Epithelial cell of esophagus (primary cell): ENCODE measurements around the gene PFKM.

Experiments
- DNase-seq: peaks from one replicate; pipeline ENCODE4 v3.0.0; 2010; ENCODE audit warnings: low read depth
- H3K4me3 ChIP-seq: 2 replicates; pipeline ENCODE4 v1.5.1; 2011; ENCODE audit warnings: mild to moderate bottlenecking, low read length, control low read depth
- CTCF ChIP-seq: IDR thresholded peaks from 2 replicates; pipeline ENCODE4 v1.5.1; 2011; ENCODE audit warnings: low read depth, mild to moderate bottlenecking, low read length, control low read depth, inconsistent platforms; ENCODE audit not compliant: insufficient read depth; ENCODE audit errors: missing control alignments

The PFKM gene

DNA sequence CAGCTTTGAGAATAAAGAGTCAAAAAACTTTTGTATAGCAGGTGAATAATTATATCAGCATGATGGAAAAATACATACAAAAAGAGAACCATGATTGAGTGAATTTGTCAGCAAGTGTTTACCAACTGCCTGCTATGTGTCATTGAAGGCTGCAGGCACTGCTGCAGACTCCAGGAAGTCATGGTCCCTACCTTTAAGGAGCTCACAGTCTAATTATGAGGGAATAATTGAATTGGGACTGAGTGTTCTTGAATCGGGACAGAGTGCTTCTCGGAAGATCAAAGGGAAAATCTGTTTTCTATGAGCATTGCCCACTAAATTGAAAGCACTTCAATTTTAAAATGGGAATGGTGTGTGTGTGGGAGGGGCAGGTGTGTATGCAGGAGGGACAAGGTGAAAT, 74.5 kb downstream of the PFKM start:
- H3K4me3 ChIP-seq, result no peak overlapping the region
- no peak for TF ChIP-seq CTCF

GRCh38 chr12:48194799-48195201, 75.6 kb downstream of the PFKM start:
- DNase-seq, result no peak
- H3K4me3 ChIP-seq, result no peak overlapping the region
- no peak for TF ChIP-seq CTCF

More for the DNA sequence above, 74.5 kb downstream of the PFKM start:
- DNase-seq, result peak; percentile 57
